Tibial nerve (tissue), 3 donors: ENCODE results near the gene RASGEF1C.

Experiments
- POLR2A ChIP-seq, 2 donors: fragments of 450-650 bp; IDR thresholded peaks; one replicate each; pipeline ENCODE4 v1.6.1; 2017; ENCODE audit warnings: antibody characterized with exemption in 2 of 2, mild to moderate bottlenecking in 2 of 2, moderate library complexity in 2 of 2
- TF ChIP-seq, protein P1 (sequence below), 5 experiments: fragments of 200-600 bp in 3 of 5; fragments of 450-650 bp in 2 of 5; sonication (generic) in 3 of 5; IDR thresholded peaks; one replicate each; pipeline ENCODE4 v1.5.1; 2016 to 2019; ENCODE audit warnings: antibody characterized with exemption in 5 of 5, mild to moderate bottlenecking in 3 of 5, moderate library complexity in 2 of 5

GRCh38 chr5:180155365-180155926 lies 53.6 kb downstream of the RASGEF1C start:
- TF ChIP-seq, protein P1, sequence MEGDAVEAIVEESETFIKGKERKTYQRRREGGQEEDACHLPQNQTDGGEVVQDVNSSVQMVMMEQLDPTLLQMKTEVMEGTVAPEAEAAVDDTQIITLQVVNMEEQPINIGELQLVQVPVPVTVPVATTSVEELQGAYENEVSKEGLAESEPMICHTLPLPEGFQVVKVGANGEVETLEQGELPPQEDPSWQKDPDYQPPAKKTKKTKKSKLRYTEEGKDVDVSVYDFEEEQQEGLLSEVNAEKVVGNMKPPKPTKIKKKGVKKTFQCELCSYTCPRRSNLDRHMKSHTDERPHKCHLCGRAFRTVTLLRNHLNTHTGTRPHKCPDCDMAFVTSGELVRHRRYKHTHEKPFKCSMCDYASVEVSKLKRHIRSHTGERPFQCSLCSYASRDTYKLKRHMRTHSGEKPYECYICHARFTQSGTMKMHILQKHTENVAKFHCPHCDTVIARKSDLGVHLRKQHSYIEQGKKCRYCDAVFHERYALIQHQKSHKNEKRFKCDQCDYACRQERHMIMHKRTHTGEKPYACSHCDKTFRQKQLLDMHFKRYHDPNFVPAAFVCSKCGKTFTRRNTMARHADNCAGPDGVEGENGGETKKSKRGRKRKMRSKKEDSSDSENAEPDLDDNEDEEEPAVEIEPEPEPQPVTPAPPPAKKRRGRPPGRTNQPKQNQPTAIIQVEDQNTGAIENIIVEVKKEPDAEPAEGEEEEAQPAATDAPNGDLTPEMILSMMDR (IDR thresholded peaks at IDR 0.05), result no peak
- no peak for TF ChIP-seq POLR2A (IDR thresholded peaks at IDR 0.05)
